ENCODE data around the gene SGPP1. TPM values are rescaled to one million over a fixed set of nuclear protein-coding genes. Genes with fewer than 3 reads are reported as not detected.

SGPP1 gene
- total RNA-seq, 1 donor = 38.0 TPM

DNA sequence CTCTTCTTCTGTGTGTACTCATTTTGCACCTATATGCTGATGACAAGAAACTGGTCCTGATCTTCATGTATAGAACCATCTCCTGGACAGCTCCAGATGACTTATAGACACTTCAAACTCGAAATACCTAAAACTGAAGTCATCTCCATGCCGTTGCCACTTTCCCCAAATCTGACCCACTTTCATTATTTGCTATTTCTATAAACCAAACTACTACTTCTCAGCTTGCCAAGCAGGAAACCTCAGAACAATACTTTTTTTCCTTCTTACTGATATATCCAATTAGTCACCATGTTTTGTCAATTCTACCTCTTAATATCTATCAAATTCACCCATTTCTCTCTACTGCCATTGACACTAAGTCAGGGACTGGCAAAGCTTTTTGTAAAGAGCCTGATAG, 14.8 kb downstream of the SGPP1 start:
- TF ChIP-seq, protein P1, sequence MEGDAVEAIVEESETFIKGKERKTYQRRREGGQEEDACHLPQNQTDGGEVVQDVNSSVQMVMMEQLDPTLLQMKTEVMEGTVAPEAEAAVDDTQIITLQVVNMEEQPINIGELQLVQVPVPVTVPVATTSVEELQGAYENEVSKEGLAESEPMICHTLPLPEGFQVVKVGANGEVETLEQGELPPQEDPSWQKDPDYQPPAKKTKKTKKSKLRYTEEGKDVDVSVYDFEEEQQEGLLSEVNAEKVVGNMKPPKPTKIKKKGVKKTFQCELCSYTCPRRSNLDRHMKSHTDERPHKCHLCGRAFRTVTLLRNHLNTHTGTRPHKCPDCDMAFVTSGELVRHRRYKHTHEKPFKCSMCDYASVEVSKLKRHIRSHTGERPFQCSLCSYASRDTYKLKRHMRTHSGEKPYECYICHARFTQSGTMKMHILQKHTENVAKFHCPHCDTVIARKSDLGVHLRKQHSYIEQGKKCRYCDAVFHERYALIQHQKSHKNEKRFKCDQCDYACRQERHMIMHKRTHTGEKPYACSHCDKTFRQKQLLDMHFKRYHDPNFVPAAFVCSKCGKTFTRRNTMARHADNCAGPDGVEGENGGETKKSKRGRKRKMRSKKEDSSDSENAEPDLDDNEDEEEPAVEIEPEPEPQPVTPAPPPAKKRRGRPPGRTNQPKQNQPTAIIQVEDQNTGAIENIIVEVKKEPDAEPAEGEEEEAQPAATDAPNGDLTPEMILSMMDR (IDR thresholded peaks at IDR 0.05; ENCODE audit: extremely low read depth, low read depth, low read length) = no peak
- Histone ChIP-seq H3K79me2 (ENCODE audit: insufficient read depth, low read length) (peaks cover 50% of the 10 kb centered on the region), H3K9me3 (ENCODE audit: low read depth, low read length) (no peaks in the 10 kb centered on the region), H3K4me2 (ENCODE audit: insufficient read depth, low read length) (no peak overlapping the region), H3K27me3 (ENCODE audit: insufficient read depth, low read length) (no peaks in the 10 kb centered on the region), H3K4me1 (ENCODE audit: insufficient read depth, low read length) (peaks cover 4% of the 10 kb centered on the region), H3K4me3 (ENCODE audit: insufficient read depth, low read length) (no peak overlapping the region), H3K36me3 (ENCODE audit: insufficient read depth, low read length) (no peaks in the 10 kb centered on the region), H2AFZ (ENCODE audit: low read length) (no peak overlapping the region), H3K27ac (ENCODE audit: low read depth, low read length) (no peak overlapping the region), H4K20me1 (ENCODE audit: insufficient read depth, low read length) (peaks cover 3% of the 10 kb centered on the region)
- no peak for DNase-seq (ENCODE audit: insufficient read length, low spot score, missing footprints)

DNA sequence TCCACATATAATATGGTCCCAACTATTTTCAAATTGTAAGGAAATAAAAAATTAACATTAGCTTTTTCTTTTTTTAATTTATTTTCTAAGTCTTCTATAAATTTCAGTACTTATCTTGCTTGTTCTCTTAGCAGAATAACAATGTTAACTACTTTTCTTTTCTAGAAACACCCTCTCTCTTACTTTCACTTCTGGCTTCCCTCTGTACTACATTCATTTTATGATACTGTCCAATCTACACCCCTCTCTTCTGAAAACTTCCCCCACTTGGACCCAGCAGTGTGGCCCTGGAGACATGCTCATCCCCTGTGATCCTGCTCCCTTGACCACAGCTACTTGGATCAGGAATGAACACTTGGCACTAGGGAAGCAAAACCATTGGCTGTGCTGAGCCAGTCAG, 15.7 kb downstream of the SGPP1 start:
- H2AFZ ChIP-seq (ENCODE audit: low read length) = no peak overlapping the region
- H4K20me1 ChIP-seq (ENCODE audit: insufficient read depth, low read length) = peaks cover 3% of the 10 kb centered on the region
- TF ChIP-seq, protein P1 (IDR thresholded peaks at IDR 0.05; ENCODE audit: extremely low read depth, low read depth, low read length) = no peak
- H3K36me3 ChIP-seq (ENCODE audit: insufficient read depth, low read length) = no peaks in the 10 kb centered on the region
- no peaks in the 10 kb centered on the region for H3K27me3 ChIP-seq (ENCODE audit: insufficient read depth, low read length)
- H3K79me2 ChIP-seq (ENCODE audit: insufficient read depth, low read length) = peaks cover 47% of the 10 kb centered on the region
- H3K9me3 ChIP-seq (ENCODE audit: low read depth, low read length) = no peaks in the 10 kb centered on the region
- no peak overlapping the region for H3K4me3 ChIP-seq (ENCODE audit: insufficient read depth, low read length)
- H3K4me1 ChIP-seq (ENCODE audit: insufficient read depth, low read length) = peaks cover 4% of the 10 kb centered on the region
- DNase-seq (ENCODE audit: insufficient read length, low spot score, missing footprints) = no peak
- no peak overlapping the region for H3K4me2 ChIP-seq (ENCODE audit: insufficient read depth, low read length)
- H3K27ac ChIP-seq (ENCODE audit: low read depth, low read length) = no peak overlapping the region

DNA sequence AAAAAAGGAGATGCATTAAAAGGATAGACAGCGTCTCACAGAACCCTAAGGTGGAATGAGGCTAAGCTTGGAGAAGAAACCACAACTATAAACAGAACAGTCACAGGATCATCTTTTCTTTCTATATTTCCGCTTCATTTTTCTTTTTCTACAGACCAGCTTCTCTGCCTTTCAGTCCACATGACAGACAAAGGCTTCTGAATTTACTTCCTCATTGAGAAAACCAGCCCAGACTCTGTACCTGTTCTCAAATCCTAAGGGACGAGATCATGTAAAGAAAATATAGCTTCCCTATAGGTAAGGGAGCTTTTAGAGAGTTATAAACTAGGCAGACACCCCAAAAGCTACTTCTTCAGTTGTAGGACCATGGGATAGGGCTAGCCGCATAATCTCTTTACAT, 17.4 kb downstream of the SGPP1 start:
- H3K79me2 ChIP-seq (ENCODE audit: insufficient read depth, low read length) = peaks cover 53% of the 10 kb centered on the region
- no peak overlapping the region for H3K4me2 ChIP-seq (ENCODE audit: insufficient read depth, low read length)
- no peak overlapping the region for H3K27ac ChIP-seq (ENCODE audit: low read depth, low read length)
- H3K36me3 ChIP-seq (ENCODE audit: insufficient read depth, low read length) = no peaks in the 10 kb centered on the region
- H2AFZ ChIP-seq (ENCODE audit: low read length) = no peak overlapping the region
- TF ChIP-seq, protein P1 (IDR thresholded peaks at IDR 0.05; ENCODE audit: extremely low read depth, low read depth, low read length) = no peak
- no peak for DNase-seq (ENCODE audit: insufficient read length, low spot score, missing footprints)
- peaks cover 4% of the 10 kb centered on the region for H4K20me1 ChIP-seq (ENCODE audit: insufficient read depth, low read length)
- H3K4me3 ChIP-seq (ENCODE audit: insufficient read depth, low read length) = no peak overlapping the region
- no peaks in the 10 kb centered on the region for H3K9me3 ChIP-seq (ENCODE audit: low read depth, low read length)
- H3K4me1 ChIP-seq (ENCODE audit: insufficient read depth, low read length) = peaks cover 4% of the 10 kb centered on the region
- H3K27me3 ChIP-seq (ENCODE audit: insufficient read depth, low read length) = no peaks in the 10 kb centered on the region

DNA sequence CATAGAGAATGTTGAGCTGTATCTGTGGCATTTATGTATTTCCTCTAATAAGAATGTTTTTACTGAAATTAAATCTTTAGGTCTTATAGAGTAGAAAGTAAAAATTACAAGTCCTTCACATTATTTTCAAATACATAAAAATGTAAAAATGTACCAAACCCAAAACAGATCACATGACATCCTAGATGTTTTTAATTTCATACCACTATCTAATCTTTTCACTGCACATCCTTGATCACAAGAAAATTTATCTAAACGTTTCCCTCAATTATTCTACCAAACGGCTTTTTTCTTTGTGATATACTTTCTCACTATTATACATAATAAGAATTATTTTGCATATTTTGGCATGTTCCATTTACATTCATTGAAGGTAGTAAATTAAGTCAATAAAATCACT, 18.3 kb downstream of the SGPP1 start:
- no peak overlapping the region for H3K4me3 ChIP-seq (ENCODE audit: insufficient read depth, low read length)
- no peaks in the 10 kb centered on the region for H3K9me3 ChIP-seq (ENCODE audit: low read depth, low read length)
- DNase-seq (ENCODE audit: insufficient read length, low spot score, missing footprints) = no peak
- no peak overlapping the region for H3K27ac ChIP-seq (ENCODE audit: low read depth, low read length)
- H3K79me2 ChIP-seq (ENCODE audit: insufficient read depth, low read length) = peaks cover 51% of the 10 kb centered on the region
- H2AFZ ChIP-seq (ENCODE audit: low read length) = no peak overlapping the region
- H3K27me3 ChIP-seq (ENCODE audit: insufficient read depth, low read length) = no peaks in the 10 kb centered on the region
- H3K36me3 ChIP-seq (ENCODE audit: insufficient read depth, low read length) = no peaks in the 10 kb centered on the region
- no peak overlapping the region for H3K4me2 ChIP-seq (ENCODE audit: insufficient read depth, low read length)
- TF ChIP-seq, protein P1 (IDR thresholded peaks at IDR 0.05; ENCODE audit: extremely low read depth, low read depth, low read length) = no peak
- peaks cover 6% of the 10 kb centered on the region for H4K20me1 ChIP-seq (ENCODE audit: insufficient read depth, low read length)
- H3K4me1 ChIP-seq (ENCODE audit: insufficient read depth, low read length) = peaks cover 4% of the 10 kb centered on the region

Data from osteoblast (primary cell).